Esophagus squamous epithelium (tissue), 4 donors: ENCODE data around the gene POR.
"Not testable (repeated sequence)": the region's sequence is repeated elsewhere in the genome, so short reads cannot be mapped to it uniquely, and the experiment has no call there.

Experiments used
- POLR2A ChIP-seq, 4 donors: fragments of 450-650 bp; IDR thresholded peaks; one replicate each; pipeline ENCODE4 v1.6.1; 2017; ENCODE audit warnings: antibody characterized with exemption in 4 of 4, mild to moderate bottlenecking in 4 of 4, moderate library complexity in 3 of 4
- TF ChIP-seq, protein P1 (sequence below), 6 experiments: fragments of 450-650 bp in 4 of 6; fragments of 200-600 bp in 2 of 6; sonication (generic) in 2 of 6; IDR thresholded peaks; one replicate each; pipeline ENCODE4 v1.5.1; 2016 to 2019; ENCODE audit warnings: antibody characterized with exemption in 6 of 6, mild to moderate bottlenecking in 4 of 6, moderate library complexity in 4 of 6

- TF ChIP-seq, protein P1, sequence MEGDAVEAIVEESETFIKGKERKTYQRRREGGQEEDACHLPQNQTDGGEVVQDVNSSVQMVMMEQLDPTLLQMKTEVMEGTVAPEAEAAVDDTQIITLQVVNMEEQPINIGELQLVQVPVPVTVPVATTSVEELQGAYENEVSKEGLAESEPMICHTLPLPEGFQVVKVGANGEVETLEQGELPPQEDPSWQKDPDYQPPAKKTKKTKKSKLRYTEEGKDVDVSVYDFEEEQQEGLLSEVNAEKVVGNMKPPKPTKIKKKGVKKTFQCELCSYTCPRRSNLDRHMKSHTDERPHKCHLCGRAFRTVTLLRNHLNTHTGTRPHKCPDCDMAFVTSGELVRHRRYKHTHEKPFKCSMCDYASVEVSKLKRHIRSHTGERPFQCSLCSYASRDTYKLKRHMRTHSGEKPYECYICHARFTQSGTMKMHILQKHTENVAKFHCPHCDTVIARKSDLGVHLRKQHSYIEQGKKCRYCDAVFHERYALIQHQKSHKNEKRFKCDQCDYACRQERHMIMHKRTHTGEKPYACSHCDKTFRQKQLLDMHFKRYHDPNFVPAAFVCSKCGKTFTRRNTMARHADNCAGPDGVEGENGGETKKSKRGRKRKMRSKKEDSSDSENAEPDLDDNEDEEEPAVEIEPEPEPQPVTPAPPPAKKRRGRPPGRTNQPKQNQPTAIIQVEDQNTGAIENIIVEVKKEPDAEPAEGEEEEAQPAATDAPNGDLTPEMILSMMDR (IDR thresholded peaks at IDR 0.05), result not testable (repeated sequence)
- TF ChIP-seq POLR2A (IDR thresholded peaks at IDR 0.05), result not testable (repeated sequence)
Observed at GRCh38 chr7:75907668-75908039, 7.3 kb upstream of the POR start.
